ENCODE results near the gene TUBB.

DNA sequence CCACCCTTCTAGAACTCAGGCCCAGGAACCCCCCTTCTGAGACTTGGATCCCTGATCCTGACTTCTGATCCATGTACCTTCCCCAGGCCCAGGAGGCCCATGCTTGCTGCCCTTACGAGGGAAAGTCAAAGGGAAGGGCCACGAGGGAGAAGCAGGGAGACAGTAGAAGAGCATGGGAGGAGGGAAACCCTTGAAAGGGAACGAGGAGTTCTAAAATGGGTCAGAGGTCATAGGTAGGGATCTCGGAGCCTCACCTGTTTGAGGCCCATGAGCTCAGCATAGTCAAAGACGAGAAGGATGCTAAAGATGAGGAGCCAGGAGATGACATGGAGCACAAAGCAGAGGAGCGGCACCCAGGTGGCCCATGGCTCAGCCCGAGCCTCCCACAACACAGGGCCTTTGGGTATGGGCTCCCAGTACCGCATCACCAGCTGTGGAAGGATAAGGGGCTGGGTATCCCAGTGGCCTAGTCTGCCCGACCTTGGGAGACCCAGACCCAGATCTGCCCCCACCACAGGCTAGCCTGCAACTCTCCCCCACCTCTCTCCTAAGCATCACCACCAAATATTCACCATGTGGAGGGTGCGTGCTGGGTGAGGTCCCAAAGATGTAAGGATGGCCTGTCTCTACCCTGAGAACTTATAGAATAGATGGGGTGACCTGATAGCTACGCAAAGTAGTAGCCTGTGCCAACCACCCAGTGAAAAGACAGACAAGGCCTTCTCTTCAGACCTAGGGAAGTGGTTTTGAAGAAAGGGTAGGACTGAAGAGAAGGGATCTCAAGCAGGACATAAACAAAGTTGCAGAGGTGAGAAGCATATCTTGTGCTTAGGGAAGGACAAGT, 30.9 kb upstream of the TUBB start:
- TF ChIP-seq, protein P1, sequence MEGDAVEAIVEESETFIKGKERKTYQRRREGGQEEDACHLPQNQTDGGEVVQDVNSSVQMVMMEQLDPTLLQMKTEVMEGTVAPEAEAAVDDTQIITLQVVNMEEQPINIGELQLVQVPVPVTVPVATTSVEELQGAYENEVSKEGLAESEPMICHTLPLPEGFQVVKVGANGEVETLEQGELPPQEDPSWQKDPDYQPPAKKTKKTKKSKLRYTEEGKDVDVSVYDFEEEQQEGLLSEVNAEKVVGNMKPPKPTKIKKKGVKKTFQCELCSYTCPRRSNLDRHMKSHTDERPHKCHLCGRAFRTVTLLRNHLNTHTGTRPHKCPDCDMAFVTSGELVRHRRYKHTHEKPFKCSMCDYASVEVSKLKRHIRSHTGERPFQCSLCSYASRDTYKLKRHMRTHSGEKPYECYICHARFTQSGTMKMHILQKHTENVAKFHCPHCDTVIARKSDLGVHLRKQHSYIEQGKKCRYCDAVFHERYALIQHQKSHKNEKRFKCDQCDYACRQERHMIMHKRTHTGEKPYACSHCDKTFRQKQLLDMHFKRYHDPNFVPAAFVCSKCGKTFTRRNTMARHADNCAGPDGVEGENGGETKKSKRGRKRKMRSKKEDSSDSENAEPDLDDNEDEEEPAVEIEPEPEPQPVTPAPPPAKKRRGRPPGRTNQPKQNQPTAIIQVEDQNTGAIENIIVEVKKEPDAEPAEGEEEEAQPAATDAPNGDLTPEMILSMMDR (IDR thresholded peaks at IDR 0.05), result no peak
- no peak for TF ChIP-seq EZH2 (IDR thresholded peaks at IDR 0.05; ENCODE audit: borderline replicate concordance, insufficient read depth, low read depth, low read length, poor library complexity, severe bottlenecking)

Measured in B cell (primary cell).